Endothelial cell of umbilical vein (primary cell): ENCODE results near the gene AKAP14.

Experiments used
- MYC ChIP-seq: IDR thresholded peaks from one replicate; pipeline ENCODE4 v1.6.1; 2011; ENCODE audit warnings: mild to moderate bottlenecking, low read depth, low read length
- POLR2A ChIP-seq: IDR thresholded peaks from 2 replicates; pipeline ENCODE4 v1.6.1; 2012; ENCODE audit warnings: low read depth, mild to moderate bottlenecking, control low read depth, low read length
- POLR2AphosphoS5 ChIP-seq: IDR thresholded peaks from 2 replicates; pipeline ENCODE4 v1.6.1; 2012; ENCODE audit warnings: low read depth, mild to moderate bottlenecking, control low read depth, low read length, moderate library complexity; ENCODE audit not compliant: insufficient read depth
- TF ChIP-seq, protein P1 (sequence below), 2 donors: IDR thresholded peaks; 1 replicate in 1 of 2; 2 replicates in 1 of 2; pipeline ENCODE4 v1.5.1; 2011; ENCODE audit warnings: low read length in 2 of 2, mild to moderate bottlenecking in 2 of 2, moderate library complexity in 2 of 2, control low read depth in 1 of 2, inconsistent platforms in 1 of 2, low read depth in 1 of 2; ENCODE audit not compliant: insufficient read depth in 1 of 2; ENCODE audit errors: extremely low read depth in 1 of 2

GRCh38 chrX:119919835-119920585 is 24.3 kb downstream of the AKAP14 start:
- TF ChIP-seq, protein P1, sequence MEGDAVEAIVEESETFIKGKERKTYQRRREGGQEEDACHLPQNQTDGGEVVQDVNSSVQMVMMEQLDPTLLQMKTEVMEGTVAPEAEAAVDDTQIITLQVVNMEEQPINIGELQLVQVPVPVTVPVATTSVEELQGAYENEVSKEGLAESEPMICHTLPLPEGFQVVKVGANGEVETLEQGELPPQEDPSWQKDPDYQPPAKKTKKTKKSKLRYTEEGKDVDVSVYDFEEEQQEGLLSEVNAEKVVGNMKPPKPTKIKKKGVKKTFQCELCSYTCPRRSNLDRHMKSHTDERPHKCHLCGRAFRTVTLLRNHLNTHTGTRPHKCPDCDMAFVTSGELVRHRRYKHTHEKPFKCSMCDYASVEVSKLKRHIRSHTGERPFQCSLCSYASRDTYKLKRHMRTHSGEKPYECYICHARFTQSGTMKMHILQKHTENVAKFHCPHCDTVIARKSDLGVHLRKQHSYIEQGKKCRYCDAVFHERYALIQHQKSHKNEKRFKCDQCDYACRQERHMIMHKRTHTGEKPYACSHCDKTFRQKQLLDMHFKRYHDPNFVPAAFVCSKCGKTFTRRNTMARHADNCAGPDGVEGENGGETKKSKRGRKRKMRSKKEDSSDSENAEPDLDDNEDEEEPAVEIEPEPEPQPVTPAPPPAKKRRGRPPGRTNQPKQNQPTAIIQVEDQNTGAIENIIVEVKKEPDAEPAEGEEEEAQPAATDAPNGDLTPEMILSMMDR (IDR thresholded peaks at IDR 0.05; ENCODE audit: extremely low read depth in 1 of 2, insufficient read depth in 1 of 2, low read depth in 1 of 2, low read length in 2 of 2) = no peak
- no peak for TF ChIP-seq POLR2AphosphoS5
- TF ChIP-seq POLR2A = no peak
- TF ChIP-seq MYC = no peak
